ENCODE measurements around the gene HECTD2.

DNA sequence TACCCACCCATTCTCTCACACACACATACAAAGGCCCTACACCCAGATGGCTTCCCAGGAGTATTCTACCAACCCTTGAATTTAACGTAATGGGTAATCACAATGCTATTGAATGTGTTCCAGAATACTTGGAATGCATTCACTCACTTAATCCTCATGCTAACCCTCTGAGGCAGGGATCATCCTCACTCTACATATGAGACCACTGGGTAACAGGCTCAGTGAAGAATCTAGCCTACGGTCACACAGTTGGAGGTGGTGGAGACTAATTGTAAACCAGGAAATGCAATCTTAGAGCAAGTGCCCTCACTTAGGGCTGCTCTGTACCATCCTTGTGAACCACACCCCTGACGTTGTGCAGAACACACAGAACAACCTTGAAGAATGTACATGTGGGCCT, 135.2 kb downstream of the HECTD2 start:
- TF ChIP-seq, protein P1, sequence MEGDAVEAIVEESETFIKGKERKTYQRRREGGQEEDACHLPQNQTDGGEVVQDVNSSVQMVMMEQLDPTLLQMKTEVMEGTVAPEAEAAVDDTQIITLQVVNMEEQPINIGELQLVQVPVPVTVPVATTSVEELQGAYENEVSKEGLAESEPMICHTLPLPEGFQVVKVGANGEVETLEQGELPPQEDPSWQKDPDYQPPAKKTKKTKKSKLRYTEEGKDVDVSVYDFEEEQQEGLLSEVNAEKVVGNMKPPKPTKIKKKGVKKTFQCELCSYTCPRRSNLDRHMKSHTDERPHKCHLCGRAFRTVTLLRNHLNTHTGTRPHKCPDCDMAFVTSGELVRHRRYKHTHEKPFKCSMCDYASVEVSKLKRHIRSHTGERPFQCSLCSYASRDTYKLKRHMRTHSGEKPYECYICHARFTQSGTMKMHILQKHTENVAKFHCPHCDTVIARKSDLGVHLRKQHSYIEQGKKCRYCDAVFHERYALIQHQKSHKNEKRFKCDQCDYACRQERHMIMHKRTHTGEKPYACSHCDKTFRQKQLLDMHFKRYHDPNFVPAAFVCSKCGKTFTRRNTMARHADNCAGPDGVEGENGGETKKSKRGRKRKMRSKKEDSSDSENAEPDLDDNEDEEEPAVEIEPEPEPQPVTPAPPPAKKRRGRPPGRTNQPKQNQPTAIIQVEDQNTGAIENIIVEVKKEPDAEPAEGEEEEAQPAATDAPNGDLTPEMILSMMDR (conservative IDR thresholded peaks at IDR 0.05), result no peak
- no peak for TF ChIP-seq ZFX (IDR thresholded peaks at IDR 0.05)
